A549 treated with AZD9567 at 1 μM for 4 hours (cell line): ENCODE data around the gene STX2. TPM values are rescaled to one million over a fixed set of nuclear protein-coding genes. Genes with fewer than 3 reads are reported as not detected.

ENCODE experiments used
- total RNA-seq: library from RNA; stranded (reverse); fragments of 200-300 nt; extraction: Qiagen RNA extraction; gene quantifications from 5 replicates; pipeline ENCODE4 v1.2.3, GENCODE V29; 2022; ENCODE audit not compliant: insufficient read depth

The STX2 gene
- 20.1 to 34.9 TPM (median 25.3 TPM) in 5 replicates for total RNA-seq

GRCh38 chr12:130838951-130839769, at the start of gene STX2:
Gene STX2, minus strand, starts transcription at chr12:130839250. Its CDS starts 151 bp downstream, at chr12:130839099.

GRCh38 chr12:130871286-130872178, 32.5 kb upstream of the STX2 start, which contains the start of gene RAN:
Gene RAN, plus strand, starts transcription at chr12:130872066. Its CDS starts 528 bp downstream, at chr12:130872594.

Other genes with a start within 250 kb of the STX2 start
- not detected in 5 replicates for gene RIMBP2, start 123.0 kb downstream of the STX2 start, total RNA-seq
- gene RAN, start 32.8 kb upstream of the STX2 start, total RNA-seq, result 1,691 to 1,840 TPM (median 1,750 TPM) in 5 replicates
- 0.24 to 0.65 TPM (median 0.33 TPM) in 4 of 5 replicates, not detected in the other for gene ADGRD1, start 114.7 kb upstream of the STX2 start, total RNA-seq